Measurements from ENCODE around the gene STIM1.

STIM1 gene

GRCh38 chr11:3849297-3849874 is 6.1 kb upstream of the STIM1 start:
- no peak overlapping the region for H3K4me3 ChIP-seq (ENCODE audit: low read depth in 1 of 2, low read length in 2 of 2)
- TF ChIP-seq CTCF (IDR thresholded peaks at IDR 0.05; ENCODE audit: borderline replicate concordance, extremely low read depth, low read length, poor library complexity, severe bottlenecking) (peak; percentile 87), EZH2 (IDR thresholded peaks at IDR 0.05; ENCODE audit: borderline replicate concordance, low read depth, low read length, severe bottlenecking) (no peak)
- no peaks in the 10 kb centered on the region for H3K27me3 ChIP-seq (ENCODE audit: insufficient read depth, low read length, poor library complexity)
- H3K79me2 ChIP-seq (ENCODE audit: insufficient read depth, low read length): no peaks in the 10 kb centered on the region
- peak; percentile 64 for DNase-seq
- H3K36me3 ChIP-seq (ENCODE audit: insufficient read depth, low read length): no peaks in the 10 kb centered on the region
- no peak overlapping the region for H3K27ac ChIP-seq (ENCODE audit: low read length)
- peak; percentile 81 for ATAC-seq (ENCODE audit: insufficient read depth, low read depth)
- H3K9ac ChIP-seq (ENCODE audit: low read depth, low read length): no peak overlapping the region
- no peaks in the 10 kb centered on the region for H3K9me3 ChIP-seq (ENCODE audit: insufficient read depth, low read length, severe bottlenecking)
- H4K20me1 ChIP-seq (ENCODE audit: insufficient read depth, low read length): no peaks in the 10 kb centered on the region
- peaks cover 25% of the 10 kb centered on the region for H3K4me1 ChIP-seq (ENCODE audit: insufficient read depth, low read length)
- H3K4me2 ChIP-seq (ENCODE audit: insufficient read depth, low read length): no peak overlapping the region
- peak overlapping the region; percentile 41; the same call in 1 of the 2 replicates for H2AFZ ChIP-seq (ENCODE audit: low read depth, low read length)

- Histone ChIP-seq H2AFZ (ENCODE audit: low read depth, low read length) (peak overlapping the region; percentile 86; the same call in 1 of the 2 replicates), H3K36me3 (ENCODE audit: insufficient read depth, low read length) (peaks cover 4% of the 10 kb centered on the region; the same call in 1 of the 2 replicates), H3K4me3 (ENCODE audit: low read depth in 1 of 2, low read length in 2 of 2) (no peak overlapping the region), H3K27me3 (ENCODE audit: insufficient read depth, low read length, poor library complexity) (no peaks in the 10 kb centered on the region), H3K4me2 (ENCODE audit: insufficient read depth, low read length) (peak overlapping the region; percentile 96), H3K9ac (ENCODE audit: low read depth, low read length) (peak overlapping the region; percentile 63), H3K9me3 (ENCODE audit: insufficient read depth, low read length, severe bottlenecking) (no peaks in the 10 kb centered on the region), H4K20me1 (ENCODE audit: insufficient read depth, low read length) (peaks cover 15% of the 10 kb centered on the region; the same call in 1 of the 2 replicates), H3K4me1 (ENCODE audit: insufficient read depth, low read length) (peaks cover 56% of the 10 kb centered on the region), H3K79me2 (ENCODE audit: insufficient read depth, low read length) (peaks cover 34% of the 10 kb centered on the region), H3K27ac (ENCODE audit: low read length) (peak overlapping the region; percentile 95)
- DNase-seq (no peak), ATAC-seq (ENCODE audit: insufficient read depth, low read depth) (no peak)
- TF ChIP-seq EZH2 (IDR thresholded peaks at IDR 0.05; ENCODE audit: borderline replicate concordance, low read depth, low read length, severe bottlenecking) (no peak), CTCF (IDR thresholded peaks at IDR 0.05; ENCODE audit: borderline replicate concordance, extremely low read depth, low read length, poor library complexity, severe bottlenecking) (no peak)
Measured at GRCh38 chr11:3853545-3853842, 2.0 kb upstream of the STIM1 start.

GRCh38 chr11:3853899-3854659 is 1.4 kb upstream of the STIM1 start:
- peak overlapping the region; percentile 96 for H3K4me2 ChIP-seq (ENCODE audit: insufficient read depth, low read length)
- H2AFZ ChIP-seq (ENCODE audit: low read depth, low read length): peak overlapping the region; percentile 86
- peaks cover 5% of the 10 kb centered on the region; the same call in 1 of the 2 replicates for H3K36me3 ChIP-seq (ENCODE audit: insufficient read depth, low read length)
- H3K9ac ChIP-seq (ENCODE audit: low read depth, low read length): peak overlapping the region; percentile 63
- peak overlapping the region in 1 of 2 experiments; percentile 92; a peak in 2 of 4 replicates for H3K4me3 ChIP-seq (ENCODE audit: low read depth in 1 of 2, low read length in 2 of 2)
- peak; percentile 69 for ATAC-seq (ENCODE audit: insufficient read depth, low read depth)
- peak overlapping the region; percentile 95 for H3K27ac ChIP-seq (ENCODE audit: low read length)
- H3K4me1 ChIP-seq (ENCODE audit: insufficient read depth, low read length): peaks cover 59% of the 10 kb centered on the region
- H3K9me3 ChIP-seq (ENCODE audit: insufficient read depth, low read length, severe bottlenecking): no peaks in the 10 kb centered on the region
- TF ChIP-seq CTCF (IDR thresholded peaks at IDR 0.05; ENCODE audit: borderline replicate concordance, extremely low read depth, low read length, poor library complexity, severe bottlenecking) (no peak), EZH2 (IDR thresholded peaks at IDR 0.05; ENCODE audit: borderline replicate concordance, low read depth, low read length, severe bottlenecking) (no peak)
- H3K79me2 ChIP-seq (ENCODE audit: insufficient read depth, low read length): peaks cover 40% of the 10 kb centered on the region
- H3K27me3 ChIP-seq (ENCODE audit: insufficient read depth, low read length, poor library complexity): no peaks in the 10 kb centered on the region
- DNase-seq: peak; percentile 82
- peaks cover 16% of the 10 kb centered on the region; the same call in 1 of the 2 replicates for H4K20me1 ChIP-seq (ENCODE audit: insufficient read depth, low read length)

Data from DND-41 (cell line).